BLaER1 treated with 17β-estradiol and CSF1 and Interleukin-3, amounts not matched to agents 10 nM and 100 nM (cell line): ENCODE results near the gene RFX1.
A peak's percentile ranks its signal among the peaks of the same experiment; 100 is the strongest.
"Not testable (repeated sequence)": the region's sequence is repeated elsewhere in the genome, so short reads cannot be mapped to it uniquely, and the experiment has no call there.

ENCODE experiments used
- H3K27ac ChIP-seq, 11 experiments: shearing (Covaris generic); formaldehyde crosslinking; 2 replicates each; pipeline ENCODE4 v1.8.1; 2022
- H3K27me3 ChIP-seq, 11 experiments: shearing (Covaris generic); formaldehyde crosslinking; 2 replicates each; pipeline ENCODE4 v1.8.1; 2022
- H3K36me3 ChIP-seq, 11 experiments: shearing (Covaris generic); formaldehyde crosslinking; 2 replicates each; pipeline ENCODE4 v1.8.1; 2022
- H3K4me1 ChIP-seq, 10 experiments: shearing (Covaris generic); formaldehyde crosslinking; 2 replicates each; pipeline ENCODE4 v1.8.1; 2022
- H3K4me2 ChIP-seq, 11 experiments: shearing (Covaris generic); formaldehyde crosslinking; 2 replicates each; pipeline ENCODE4 v1.8.1; 2022
- H3K4me3 ChIP-seq, 10 experiments: shearing (Covaris generic); formaldehyde crosslinking; 2 replicates each; pipeline ENCODE4 v1.8.1; 2022
- H3K9ac ChIP-seq, 11 experiments: shearing (Covaris generic); formaldehyde crosslinking; 2 replicates each; pipeline ENCODE4 v1.8.1; 2022
- H3K9me3 ChIP-seq, 11 experiments: shearing (Covaris generic); formaldehyde crosslinking; replicated peaks in 1 of 11; 2 replicates each; pipeline ENCODE4 v1.8.1; 2022
- H4K20me1 ChIP-seq, 11 experiments: shearing (Covaris generic); formaldehyde crosslinking; 2 replicates each; pipeline ENCODE4 v1.8.1; 2022
- Cebpa-rat ChIP-seq, 11 experiments: shearing (Covaris generic); IDR thresholded peaks; 2 replicates each; pipeline ENCODE4 v1.8.1; 2022

Gene RFX1

DNA sequence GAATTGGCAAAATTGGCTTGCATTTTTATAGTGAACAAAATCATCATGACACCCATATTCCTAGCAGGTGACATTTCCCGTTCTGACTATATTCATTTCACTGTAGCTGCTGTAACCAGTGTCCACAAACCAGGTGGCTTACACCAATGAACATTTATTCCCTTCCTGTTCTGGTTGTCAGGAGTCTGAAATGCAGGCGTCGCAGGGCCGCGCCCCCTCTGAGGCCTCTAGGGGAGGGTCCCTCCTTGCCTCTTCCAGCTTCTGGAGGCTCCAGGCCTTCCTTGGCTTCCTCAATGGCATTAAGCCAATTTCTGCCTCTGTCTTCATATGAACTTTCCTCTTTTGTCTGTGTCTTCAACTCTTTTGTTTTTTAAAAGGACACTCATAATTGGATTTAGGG is 15.4 kb upstream of the RFX1 start:
- no peaks in the 10 kb centered on the region for H3K9me3 ChIP-seq
- no peak for TF ChIP-seq Cebpa-rat (IDR thresholded peaks at IDR 0.05)
- no peaks in the 10 kb centered on the region for H3K36me3 ChIP-seq
- peaks cover 32 to 72% (median 45%) of the 10 kb centered on the region in 10 experiments for H3K4me1 ChIP-seq
- H3K4me3 ChIP-seq: no peak overlapping the region
- H3K27me3 ChIP-seq: no peaks in the 10 kb centered on the region
- H4K20me1 ChIP-seq: no peaks in the 10 kb centered on the region
- peak overlapping the region in 2 of 11 experiments; percentile 17 to 40; a peak in 1 of 22 replicates for H3K4me2 ChIP-seq
- H3K9ac ChIP-seq: peak overlapping the region in 1 of 11 experiments; percentile 16; a peak in 1 of 22 replicates
- H3K27ac ChIP-seq: no peak overlapping the region

- not testable (repeated sequence) for H3K27me3 ChIP-seq, H3K9me3 ChIP-seq, H4K20me1 ChIP-seq, H3K9ac ChIP-seq, H3K27ac ChIP-seq, H3K4me3 ChIP-seq, H3K36me3 ChIP-seq
- Histone ChIP-seq H3K4me1 (peaks cover 41 to 70% (median 50%) of the 10 kb centered on the region in 10 experiments), H3K4me2 (peak overlapping the region in 2 of 11 experiments; percentile 39 to 40; a peak in 1 of 22 replicates)
Measured at GRCh38 chr19:14019739-14020138, 13.6 kb upstream of the RFX1 start.

GRCh38 chr19:14019100-14019499 is 13.0 kb upstream of the RFX1 start:
- no peaks in the 10 kb centered on the region for H3K27me3 ChIP-seq
- TF ChIP-seq Cebpa-rat (IDR thresholded peaks at IDR 0.05): no peak
- no peaks in the 10 kb centered on the region for H4K20me1 ChIP-seq
- no peaks in the 10 kb centered on the region for H3K36me3 ChIP-seq
- no peaks in the 10 kb centered on the region for H3K9me3 ChIP-seq
- peak overlapping the region; percentile 51 to 87 (median 71) for H3K4me2 ChIP-seq
- peak overlapping the region in 4 of 11 experiments; percentile 3 to 40 (median 28); a peak in 3 of 22 replicates for H3K9ac ChIP-seq
- peak overlapping the region in 6 of 11 experiments; percentile 9 to 56 (median 32); a peak in 8 of 22 replicates for H3K27ac ChIP-seq
- 0 out of 20 replicates have a peak overlapping the region, but pooled peaks of 1 of the 10 experiments have one; percentile 26 for H3K4me3 ChIP-seq
- peaks cover 47 to 68% (median 56%) of the 10 kb centered on the region in 10 experiments for H3K4me1 ChIP-seq

DNA sequence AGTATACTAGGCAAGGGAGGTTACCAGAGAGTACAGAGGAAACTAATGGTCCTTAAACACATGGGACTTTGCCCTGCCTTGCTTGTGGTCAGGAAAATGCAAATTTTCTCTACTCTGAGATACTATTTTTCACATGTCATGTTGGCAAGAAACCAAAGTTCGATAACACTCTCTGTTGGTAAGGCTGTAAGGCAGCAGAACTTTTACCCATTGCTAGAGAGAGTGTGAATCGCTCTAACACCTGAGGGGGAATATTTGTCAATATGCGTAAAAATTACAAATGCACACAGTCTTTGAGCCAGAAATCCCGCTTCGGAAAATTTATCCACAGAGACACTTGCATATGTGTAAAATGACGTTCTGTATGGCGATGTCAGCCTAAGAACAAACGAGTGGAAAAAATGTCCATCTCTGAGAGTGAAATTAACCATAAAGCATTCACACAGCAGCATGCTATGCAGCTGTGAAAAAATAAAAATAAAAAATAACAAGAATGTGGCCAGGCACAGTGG is 9.5 kb upstream of the RFX1 start:
- Histone ChIP-seq H4K20me1 (no peaks in the 10 kb centered on the region), H3K9me3 (no peaks in the 10 kb centered on the region), H3K27me3 (no peaks in the 10 kb centered on the region), H3K27ac (peak overlapping the region in 2 of 11 experiments; percentile 13 to 38; a peak in 1 of 22 replicates), H3K36me3 (no peaks in the 10 kb centered on the region), H3K4me1 (peaks cover 42 to 52% (median 48%) of the 10 kb centered on the region in 10 experiments), H3K4me3 (no peak overlapping the region; a peak in 1 of 20 replicates), H3K9ac (peak overlapping the region in 4 of 11 experiments; percentile 6 to 54 (median 16); a peak in 5 of 22 replicates), H3K4me2 (peak overlapping the region; percentile 57 to 74 (median 71))
- no peak for TF ChIP-seq Cebpa-rat (IDR thresholded peaks at IDR 0.05)

DNA sequence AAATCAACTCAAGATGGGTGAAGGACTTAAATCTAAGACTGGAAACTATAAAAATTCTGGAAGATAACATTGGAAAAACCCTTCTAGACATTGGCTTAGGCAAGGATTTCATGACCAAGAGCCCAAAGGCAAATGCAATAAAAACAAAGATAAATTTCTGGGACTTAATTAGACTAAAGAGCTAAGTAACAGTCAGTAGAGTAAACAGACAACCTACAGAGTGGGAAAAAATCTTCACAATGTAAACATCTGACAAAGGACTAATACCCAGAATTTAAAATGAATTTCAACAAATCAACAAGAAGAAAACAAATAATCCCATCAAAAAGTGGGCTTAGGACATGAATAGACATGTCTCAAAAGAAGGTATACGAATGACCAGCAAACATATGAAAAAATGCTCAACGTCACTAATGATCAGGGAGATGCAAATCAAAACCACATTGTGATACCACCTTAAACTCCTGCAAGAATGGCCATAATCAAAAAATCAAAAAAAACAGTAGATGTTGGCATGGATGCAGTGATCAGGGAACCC is 6.3 kb upstream of the RFX1 start:
- Histone ChIP-seq H3K27me3 (no peaks in the 10 kb centered on the region), H3K9ac (no peak overlapping the region), H4K20me1 (no peaks in the 10 kb centered on the region), H3K4me3 (no peak overlapping the region), H3K4me1 (peaks cover 23 to 37% (median 31%) of the 10 kb centered on the region in 10 experiments), H3K9me3 (no peaks in the 10 kb centered on the region), H3K4me2 (no peak overlapping the region), H3K27ac (no peak overlapping the region), H3K36me3 (no peaks in the 10 kb centered on the region)
- no peak for TF ChIP-seq Cebpa-rat (IDR thresholded peaks at IDR 0.05)

- Histone ChIP-seq H3K4me1 (peaks cover 28 to 50% (median 46%) of the 10 kb centered on the region in 10 experiments), H3K4me3 (peak overlapping the region; percentile 58 to 93 (median 78)), H3K27me3 (no peaks in the 10 kb centered on the region), H3K27ac (peak overlapping the region; percentile 87 to 99 (median 92)), H3K36me3 (no peaks in the 10 kb centered on the region), H3K4me2 (peak overlapping the region; percentile 80 to 97 (median 89)), H3K9me3 (no peaks in the 10 kb centered on the region), H3K9ac (peak overlapping the region; percentile 89 to 99 (median 93)), H4K20me1 (no peaks in the 10 kb centered on the region)
- no peak for TF ChIP-seq Cebpa-rat (IDR thresholded peaks at IDR 0.05)
Measured at GRCh38 chr19:14006766-14007562, 844 bp upstream of the RFX1 start.

GRCh38 chr19:14005349-14006084 is 603 bp downstream of the RFX1 start:
- Histone ChIP-seq H3K27ac (peak overlapping the region; percentile 87 to 99 (median 92)), H3K9ac (peak overlapping the region; percentile 89 to 99 (median 93)), H3K9me3 (no peaks in the 10 kb centered on the region), H3K4me2 (peak overlapping the region; percentile 79 to 96 (median 88)), H3K4me1 (peaks cover 43 to 64% (median 60%) of the 10 kb centered on the region in 10 experiments), H3K4me3 (peak overlapping the region; percentile 48 to 93 (median 78)), H3K36me3 (no peaks in the 10 kb centered on the region), H4K20me1 (no peaks in the 10 kb centered on the region), H3K27me3 (no peaks in the 10 kb centered on the region)
- no peak for TF ChIP-seq Cebpa-rat (IDR thresholded peaks at IDR 0.05)

- H4K20me1 ChIP-seq: no peaks in the 10 kb centered on the region
- peak overlapping the region; percentile 87 to 99 (median 92) for H3K27ac ChIP-seq
- H3K9ac ChIP-seq: peak overlapping the region; percentile 59 to 99 (median 93)
- no peaks in the 10 kb centered on the region for H3K27me3 ChIP-seq
- H3K4me1 ChIP-seq: peaks cover 48 to 70% (median 67%) of the 10 kb centered on the region in 10 experiments
- peaks cover 0 to 7% (median under 1%) of the 10 kb centered on the region in 11 experiments; a peak in 9 of 22 replicates for H3K36me3 ChIP-seq
- H3K4me2 ChIP-seq: peak overlapping the region; percentile 79 to 96 (median 88)
- H3K9me3 ChIP-seq: peaks cover 0 to under 1% (median 0%) of the 10 kb centered on the region in 11 experiments; a peak in 7 of 22 replicates
- H3K4me3 ChIP-seq: peak overlapping the region; percentile 48 to 93 (median 78); a peak in 19 of 20 replicates
- TF ChIP-seq Cebpa-rat (IDR thresholded peaks at IDR 0.05): no peak
Measured at GRCh38 chr19:14004619-14005348, 1.3 kb downstream of the RFX1 start.
